HCT116 (cell line): ENCODE data around the gene GAS2.

Experiments used
- ELF1 ChIP-seq: IDR thresholded peaks from 2 replicates; pipeline ENCODE4 v1.6.1; 2012; ENCODE audit warnings: low read depth, borderline replicate concordance
- RAD21 ChIP-seq: IDR thresholded peaks from 2 replicates; pipeline ENCODE4 v1.6.1; 2012; ENCODE audit warnings: low read depth, mild to moderate bottlenecking
- YY1 ChIP-seq: IDR thresholded peaks from 2 replicates; pipeline ENCODE4 v1.6.1; 2011; ENCODE audit warnings: low read length, low read depth, moderate library complexity, mild to moderate bottlenecking; ENCODE audit not compliant: insufficient replicate concordance; ENCODE audit errors: extremely low read depth
- TF ChIP-seq, protein P1 (sequence below), 3 experiments: fragments of 200-600 bp in 1 of 3; sonication (generic) in 1 of 3; IDR thresholded peaks in 2 of 3; conservative IDR thresholded peaks in 1 of 3; 2 replicates each; pipeline ENCODE4 v1.5.1; 2012 to 2017; ENCODE audit warnings: low read depth in 2 of 3, low read length in 2 of 3, antibody characterized with exemption in 1 of 3, borderline replicate concordance in 1 of 3, control low read depth in 1 of 3, mild to moderate bottlenecking in 1 of 3, mixed read lengths in 1 of 3, mixed run types in 1 of 3, moderate library complexity in 1 of 3; ENCODE audit not compliant: insufficient read depth in 1 of 3

GRCh38 chr11:22666325-22666687 lies at the start of gene GAS2:
- no peak for TF ChIP-seq RAD21
- no peak for TF ChIP-seq ELF1
- no peak for TF ChIP-seq YY1
- TF ChIP-seq, protein P1, sequence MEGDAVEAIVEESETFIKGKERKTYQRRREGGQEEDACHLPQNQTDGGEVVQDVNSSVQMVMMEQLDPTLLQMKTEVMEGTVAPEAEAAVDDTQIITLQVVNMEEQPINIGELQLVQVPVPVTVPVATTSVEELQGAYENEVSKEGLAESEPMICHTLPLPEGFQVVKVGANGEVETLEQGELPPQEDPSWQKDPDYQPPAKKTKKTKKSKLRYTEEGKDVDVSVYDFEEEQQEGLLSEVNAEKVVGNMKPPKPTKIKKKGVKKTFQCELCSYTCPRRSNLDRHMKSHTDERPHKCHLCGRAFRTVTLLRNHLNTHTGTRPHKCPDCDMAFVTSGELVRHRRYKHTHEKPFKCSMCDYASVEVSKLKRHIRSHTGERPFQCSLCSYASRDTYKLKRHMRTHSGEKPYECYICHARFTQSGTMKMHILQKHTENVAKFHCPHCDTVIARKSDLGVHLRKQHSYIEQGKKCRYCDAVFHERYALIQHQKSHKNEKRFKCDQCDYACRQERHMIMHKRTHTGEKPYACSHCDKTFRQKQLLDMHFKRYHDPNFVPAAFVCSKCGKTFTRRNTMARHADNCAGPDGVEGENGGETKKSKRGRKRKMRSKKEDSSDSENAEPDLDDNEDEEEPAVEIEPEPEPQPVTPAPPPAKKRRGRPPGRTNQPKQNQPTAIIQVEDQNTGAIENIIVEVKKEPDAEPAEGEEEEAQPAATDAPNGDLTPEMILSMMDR (IDR thresholded peaks at IDR 0.05 in 2 of 3, conservative IDR thresholded peaks at IDR 0.05 in 1 of 3; ENCODE audit: borderline replicate concordance in 1 of 3, insufficient read depth in 1 of 3, low read depth in 2 of 3, low read length in 2 of 3): no peak
